WERI-Rb-1 (cell line): Measurements from ENCODE around the gene MFRP.

ENCODE experiments used
- DNase-seq: peaks from one replicate; pipeline ENCODE4 v3.0.0-alpha.2; 2020
- H3K27ac ChIP-seq: fragments of 250-450 bp; sonication (Bioruptor Pico); 2 replicates; pipeline ENCODE4 v1.5.1; 2020; ENCODE audit warnings: mild to moderate bottlenecking, moderate library complexity
- H3K27me3 ChIP-seq: fragments of 250-450 bp; sonication (Bioruptor Pico); 2 replicates; pipeline ENCODE4 v1.5.1; 2021; ENCODE audit warnings: mild to moderate bottlenecking, low read depth, moderate library complexity; ENCODE audit not compliant: insufficient read depth, severe bottlenecking
- H3K36me3 ChIP-seq: fragments of 250-450 bp; sonication (Bioruptor Pico); 2 replicates; pipeline ENCODE4 v1.5.1; 2020; ENCODE audit warnings: mild to moderate bottlenecking, moderate library complexity
- H3K4me3 ChIP-seq: 2 replicates; pipeline ENCODE4 v1.5.1; 2011; ENCODE audit warnings: low read depth, mild to moderate bottlenecking, control low read depth, low read length
- H3K9me3 ChIP-seq: fragments of 250-450 bp; sonication (Bioruptor Pico); 2 replicates; pipeline ENCODE4 v1.5.1; 2021; ENCODE audit warnings: mild to moderate bottlenecking, moderate library complexity; ENCODE audit not compliant: severe bottlenecking
- TF ChIP-seq, protein P1 (sequence below): IDR thresholded peaks from 2 replicates; pipeline ENCODE4 v1.5.1; 2011; ENCODE audit warnings: low read depth, mild to moderate bottlenecking, control low read depth, inconsistent platforms, low read length

MFRP gene

DNA sequence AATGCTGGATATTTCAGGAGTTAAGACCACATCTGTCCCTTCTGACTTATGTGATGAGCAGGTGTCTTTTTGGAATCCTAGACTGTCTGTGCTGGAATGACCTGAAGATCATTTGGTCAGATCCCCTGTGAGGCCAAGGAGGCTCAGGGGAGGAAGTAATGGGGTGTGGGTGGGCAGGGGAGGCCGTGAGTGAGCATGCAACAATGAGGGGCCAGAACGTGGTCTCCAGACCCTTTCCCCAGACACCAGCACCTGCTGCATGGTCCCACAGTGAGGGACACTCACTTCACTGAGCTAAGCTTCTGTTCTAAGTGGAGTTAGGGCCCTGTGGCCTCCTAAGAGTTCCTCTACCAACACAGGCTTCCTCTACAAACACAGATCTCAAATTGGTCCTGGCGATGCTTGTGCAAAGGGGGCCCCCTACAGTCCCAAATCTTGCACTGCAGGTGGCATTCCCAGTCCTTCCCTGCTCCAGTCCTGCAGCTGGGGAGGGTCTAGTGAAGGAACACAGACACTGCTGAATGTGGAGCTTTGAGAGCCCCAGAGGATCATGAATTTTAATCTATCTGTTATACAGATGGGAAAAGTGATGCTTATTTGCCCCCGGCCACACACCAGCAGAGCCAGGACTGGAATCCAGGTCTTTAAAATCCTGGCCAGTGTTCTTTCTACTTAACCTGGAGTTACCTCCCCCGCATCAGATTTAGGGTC lies 27.6 kb upstream of the MFRP start:
- no peaks in the 10 kb centered on the region for H3K27me3 ChIP-seq
- no peak overlapping the region for H3K27ac ChIP-seq
- no peaks in the 10 kb centered on the region for H3K9me3 ChIP-seq
- peak; percentile 86 for DNase-seq
- H3K4me3 ChIP-seq: no peak overlapping the region
- no peaks in the 10 kb centered on the region for H3K36me3 ChIP-seq
- TF ChIP-seq, protein P1, sequence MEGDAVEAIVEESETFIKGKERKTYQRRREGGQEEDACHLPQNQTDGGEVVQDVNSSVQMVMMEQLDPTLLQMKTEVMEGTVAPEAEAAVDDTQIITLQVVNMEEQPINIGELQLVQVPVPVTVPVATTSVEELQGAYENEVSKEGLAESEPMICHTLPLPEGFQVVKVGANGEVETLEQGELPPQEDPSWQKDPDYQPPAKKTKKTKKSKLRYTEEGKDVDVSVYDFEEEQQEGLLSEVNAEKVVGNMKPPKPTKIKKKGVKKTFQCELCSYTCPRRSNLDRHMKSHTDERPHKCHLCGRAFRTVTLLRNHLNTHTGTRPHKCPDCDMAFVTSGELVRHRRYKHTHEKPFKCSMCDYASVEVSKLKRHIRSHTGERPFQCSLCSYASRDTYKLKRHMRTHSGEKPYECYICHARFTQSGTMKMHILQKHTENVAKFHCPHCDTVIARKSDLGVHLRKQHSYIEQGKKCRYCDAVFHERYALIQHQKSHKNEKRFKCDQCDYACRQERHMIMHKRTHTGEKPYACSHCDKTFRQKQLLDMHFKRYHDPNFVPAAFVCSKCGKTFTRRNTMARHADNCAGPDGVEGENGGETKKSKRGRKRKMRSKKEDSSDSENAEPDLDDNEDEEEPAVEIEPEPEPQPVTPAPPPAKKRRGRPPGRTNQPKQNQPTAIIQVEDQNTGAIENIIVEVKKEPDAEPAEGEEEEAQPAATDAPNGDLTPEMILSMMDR: peak; percentile 91

DNA sequence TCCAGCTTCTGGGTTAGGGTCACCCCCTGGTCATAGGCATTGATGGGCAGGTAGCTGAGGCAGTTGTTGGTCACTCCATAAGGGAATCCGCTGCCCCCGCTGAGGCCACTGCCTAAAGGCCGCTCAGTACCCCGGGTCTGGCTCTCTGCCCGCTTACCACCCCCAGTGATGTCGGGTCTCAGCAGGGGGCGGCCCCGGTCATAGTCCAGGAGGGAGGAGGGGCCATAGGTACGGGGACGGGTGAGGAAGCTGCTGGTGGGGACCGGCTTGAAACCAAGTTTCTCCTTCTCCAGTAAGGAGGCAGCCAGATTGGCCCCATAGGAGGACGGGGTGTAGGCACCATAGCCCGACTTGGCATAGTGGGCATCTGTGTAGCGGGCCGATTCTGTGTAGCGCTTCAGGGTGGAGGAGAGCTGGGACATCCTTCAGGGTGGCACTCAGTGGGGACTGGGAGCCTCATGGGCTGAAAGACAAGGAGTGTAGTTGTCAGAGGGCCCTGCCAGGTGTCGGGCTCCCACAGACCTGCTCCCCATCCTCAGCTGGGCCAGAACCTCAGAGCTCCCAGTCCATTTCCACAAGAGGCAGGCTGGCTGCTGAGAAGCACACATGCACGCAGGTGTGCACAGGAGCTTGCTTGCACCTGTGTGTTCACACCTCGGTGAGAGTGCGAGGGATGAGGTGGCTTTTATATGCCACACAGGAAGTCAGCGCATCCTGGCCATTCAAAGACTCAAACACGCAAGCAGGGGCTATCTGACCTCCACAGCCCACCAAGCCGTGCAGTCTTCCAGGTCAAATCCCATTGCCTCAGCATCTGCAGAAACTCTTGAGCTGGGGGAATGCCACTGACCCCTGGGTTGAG lies 26.8 kb upstream of the MFRP start:
- Histone ChIP-seq H3K27ac (no peak overlapping the region), H3K4me3 (no peak overlapping the region), H3K36me3 (no peaks in the 10 kb centered on the region), H3K9me3 (no peaks in the 10 kb centered on the region), H3K27me3 (no peaks in the 10 kb centered on the region)
- TF ChIP-seq, protein P1: no peak
- DNase-seq: no peak

DNA sequence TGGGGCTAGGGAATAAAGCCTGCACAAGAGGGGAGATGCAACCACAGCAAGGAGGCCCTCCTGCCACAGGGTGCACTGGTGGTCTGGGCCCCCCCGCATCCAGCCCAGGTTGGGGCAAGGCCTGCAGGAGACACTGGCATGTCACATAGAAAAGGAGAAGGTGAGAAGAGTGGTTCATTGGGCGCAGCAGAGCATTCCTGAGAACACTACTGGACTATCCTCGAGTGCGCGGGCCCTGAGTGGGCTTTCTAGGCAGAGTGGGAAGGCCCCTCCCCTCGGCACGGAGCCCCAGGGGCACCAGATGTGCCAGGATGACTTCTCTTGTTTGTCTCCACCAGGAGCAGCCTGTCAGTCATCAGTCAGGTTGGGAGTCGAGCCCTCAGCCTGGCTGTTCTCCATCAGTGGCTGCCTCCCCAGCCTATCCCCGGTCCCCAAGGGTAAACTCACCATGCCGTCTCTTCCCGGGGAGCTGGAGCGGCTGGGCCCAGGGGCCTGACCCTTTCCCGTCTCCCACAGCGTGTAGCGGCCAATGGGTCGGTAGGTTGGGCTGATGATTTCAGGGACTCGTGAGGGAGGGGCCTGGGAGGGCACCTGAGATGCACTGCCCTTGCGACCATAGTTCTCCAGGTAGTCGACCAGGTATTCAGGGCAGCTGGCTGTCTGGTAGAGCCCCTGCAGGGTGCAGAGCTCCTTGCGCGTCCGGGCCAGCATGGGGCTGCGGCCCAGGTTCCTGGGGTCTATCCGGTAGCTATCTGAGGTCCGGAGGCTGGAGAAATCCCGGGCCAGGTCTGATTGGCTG lies 26.0 kb upstream of the MFRP start:
- no peak overlapping the region for H3K27ac ChIP-seq
- H3K9me3 ChIP-seq: no peaks in the 10 kb centered on the region

DNA sequence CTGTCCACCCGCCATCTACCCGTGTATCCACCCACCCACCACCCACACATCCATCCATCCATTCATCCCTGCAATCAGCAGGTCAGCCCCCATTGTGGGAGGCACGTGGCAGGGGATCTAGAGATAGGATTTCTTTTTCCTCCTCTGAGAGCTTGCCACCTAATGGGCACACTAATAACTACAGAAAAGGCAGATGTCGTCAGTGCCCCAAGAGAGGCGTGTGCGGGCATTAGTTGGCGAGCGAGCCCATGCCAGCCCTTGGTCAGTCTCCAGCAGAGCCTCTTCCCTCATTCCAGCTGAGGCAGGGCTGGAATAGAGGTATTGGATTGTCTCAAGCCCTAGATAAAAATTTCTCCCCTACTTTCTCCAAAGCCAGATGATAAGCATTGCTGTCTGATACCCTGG lies 25.3 kb upstream of the MFRP start:
- Histone ChIP-seq H3K27ac (no peak overlapping the region), H3K36me3 (no peaks in the 10 kb centered on the region), H3K9me3 (no peaks in the 10 kb centered on the region), H3K4me3 (no peak overlapping the region), H3K27me3 (no peaks in the 10 kb centered on the region)
- no peak for DNase-seq
- TF ChIP-seq, protein P1: no peak

More for the DNA sequence above, 26.0 kb upstream of the MFRP start:
- H3K4me3 ChIP-seq: no peak overlapping the region
- TF ChIP-seq, protein P1: no peak
- no peaks in the 10 kb centered on the region for H3K27me3 ChIP-seq
- no peak for DNase-seq
- no peaks in the 10 kb centered on the region for H3K36me3 ChIP-seq

DNA sequence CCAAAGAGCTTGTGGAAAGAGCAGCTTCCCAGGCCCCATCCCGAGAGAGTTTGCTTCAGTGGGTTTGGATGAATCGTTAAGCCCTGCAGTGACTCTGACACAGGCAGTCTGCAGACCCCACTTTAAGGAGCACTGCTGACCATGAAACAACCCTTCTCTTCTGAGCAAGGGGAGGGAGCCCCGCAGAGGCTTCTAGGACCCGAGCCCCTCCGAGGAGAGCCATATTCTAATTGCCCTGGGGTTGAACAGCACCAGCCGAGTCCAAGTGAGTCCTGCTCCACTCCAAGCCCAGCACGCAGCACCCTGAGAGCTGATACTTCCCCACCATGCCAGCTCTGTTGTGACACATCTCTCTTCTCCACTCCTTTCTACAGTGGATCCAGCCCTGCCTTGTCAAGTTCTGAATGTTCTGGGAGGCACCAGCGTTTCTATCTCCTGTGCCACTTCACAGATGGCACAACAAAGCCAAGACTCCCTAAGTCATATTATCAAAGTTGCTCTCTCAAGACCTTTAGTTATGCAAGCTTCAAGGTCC lies 24.6 kb upstream of the MFRP start:
- TF ChIP-seq, protein P1: no peak
- Histone ChIP-seq H3K4me3 (no peak overlapping the region), H3K36me3 (no peaks in the 10 kb centered on the region)

More for the DNA sequence above, 24.6 kb upstream of the MFRP start:
- no peaks in the 10 kb centered on the region for H3K9me3 ChIP-seq
- H3K27ac ChIP-seq: no peak overlapping the region
- no peaks in the 10 kb centered on the region for H3K27me3 ChIP-seq
- DNase-seq: no peak
